SK-N-MC (cell line): ENCODE measurements around the gene GSX1.

ENCODE experiments used
- EZH2 ChIP-seq: fragments of 200-600 bp; sonication (generic); IDR thresholded peaks from one replicate; pipeline ENCODE4 v1.6.1; 2017; ENCODE audit warnings: antibody characterized with exemption
- FOXP2 ChIP-seq: optimal IDR thresholded peaks from 2 replicates; pipeline ENCODE3; 2011; ENCODE audit warnings: mild to moderate bottlenecking, moderate library complexity; ENCODE audit not compliant: insufficient read depth; ENCODE audit errors: extremely low read length, control extremely low read depth
- POLR2AphosphoS5 ChIP-seq: IDR thresholded peaks from 2 replicates; pipeline ENCODE4 v1.6.1; 2012; ENCODE audit warnings: mild to moderate bottlenecking, low read depth, low read length, borderline replicate concordance

DNA sequence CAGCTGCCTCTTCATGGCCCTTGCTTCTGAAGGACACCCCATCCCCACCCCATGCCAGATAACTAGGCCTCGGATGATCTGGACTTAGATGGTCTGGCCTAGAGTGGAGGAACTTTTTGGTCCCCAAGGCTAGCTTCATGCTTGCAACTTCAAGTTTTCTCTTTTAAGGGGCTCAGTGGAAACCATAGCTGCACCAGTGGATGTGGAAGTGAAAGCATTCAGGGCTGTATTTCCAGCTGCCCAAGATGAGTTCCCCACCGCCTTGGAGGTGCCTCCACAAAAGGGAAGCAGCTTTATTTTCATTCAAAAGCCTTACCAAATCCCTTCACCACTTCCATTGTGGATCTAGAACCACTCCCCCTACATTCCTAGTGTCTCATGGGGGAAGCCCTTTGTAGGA lies 17.6 kb upstream of the GSX1 start:
- no peak for TF ChIP-seq POLR2AphosphoS5
- no peak for TF ChIP-seq EZH2
- TF ChIP-seq FOXP2: no peak
